Mesodermal cell (in vitro differentiated cells): ENCODE measurements around the gene SMARCAL1.

Experiments used
- H3K27ac ChIP-seq: 2 replicates; pipeline ENCODE4 v1.7.0; 2013; ENCODE audit warnings: mild to moderate bottlenecking, low read depth, low read length, moderate library complexity; ENCODE audit not compliant: severe bottlenecking
- H3K36me3 ChIP-seq: 2 replicates; pipeline ENCODE4 v1.7.1; 2013; ENCODE audit warnings: mild to moderate bottlenecking, low read length, moderate library complexity; ENCODE audit not compliant: control insufficient read depth, insufficient read depth
- H3K4me1 ChIP-seq: one replicate; pipeline ENCODE4 v1.7.1; 2013; ENCODE audit warnings: mild to moderate bottlenecking, low read length; ENCODE audit not compliant: insufficient read depth, control insufficient read depth, poor library complexity, severe bottlenecking
- H3K4me3 ChIP-seq: 2 replicates; pipeline ENCODE4 v1.7.0; 2013; ENCODE audit warnings: low read length, control low read depth, mild to moderate bottlenecking; ENCODE audit not compliant: insufficient read depth, poor library complexity, severe bottlenecking; ENCODE audit errors: extremely low read depth
- H3K9me3 ChIP-seq: 2 replicates; pipeline ENCODE4 v1.7.1; 2013; ENCODE audit warnings: mild to moderate bottlenecking, low read length, moderate library complexity; ENCODE audit not compliant: control insufficient read depth
- WGBS, 2 experiments: methylation state at CpG; one replicate each; pipeline ENCODE4 v1.1.5; 2013; ENCODE audit warnings: missing lambda C conversion rate in 2 of 2; ENCODE audit not compliant: insufficient coverage in 2 of 2; 5-methylcytosine and 5-hydroxymethylcytosine counted together

Gene SMARCAL1

GRCh38 chr2:216477283-216478035 lies 65.2 kb downstream of the SMARCAL1 start:
- Histone ChIP-seq H3K36me3 (peaks cover 61% of the 10 kb centered on the region), H3K4me3 (no peak overlapping the region), H3K9me3 (no peaks in the 10 kb centered on the region), H3K4me1 (peaks cover 24% of the 10 kb centered on the region), H3K27ac (peak overlapping the region; percentile 67)
- 0 to 100% methylated on average over 1 of the region's 2 CpGs for WGBS, 2 experiments

- Histone ChIP-seq H3K4me3 (no peak overlapping the region), H3K9me3 (no peaks in the 10 kb centered on the region), H3K4me1 (peaks cover 24% of the 10 kb centered on the region), H3K36me3 (peaks cover 68% of the 10 kb centered on the region), H3K27ac (peak overlapping the region; percentile 67)
- WGBS, 2 experiments: 68 to 77% methylated on average over 2 to 3 of the region's 3 CpGs
These were observed 65.9 kb downstream of the SMARCAL1 start for GRCh38 chr2:216478151-216478550.

GRCh38 chr2:216478791-216479190 lies 66.5 kb downstream of the SMARCAL1 start:
- H3K27ac ChIP-seq: peak overlapping the region; percentile 67
- H3K4me3 ChIP-seq: no peak overlapping the region
- H3K9me3 ChIP-seq: no peaks in the 10 kb centered on the region
- peaks cover 72% of the 10 kb centered on the region for H3K36me3 ChIP-seq
- H3K4me1 ChIP-seq: peaks cover 24% of the 10 kb centered on the region
- WGBS, 2 experiments: 73 to 100% methylated on average over 1 of the region's 1 CpG

GRCh38 chr2:216480221-216480620 lies 67.9 kb downstream of the SMARCAL1 start:
- no peak overlapping the region for H3K4me3 ChIP-seq
- H3K9me3 ChIP-seq: no peaks in the 10 kb centered on the region
- H3K4me1 ChIP-seq: peaks cover 24% of the 10 kb centered on the region
- H3K27ac ChIP-seq: no peak overlapping the region
- 100% methylated on average over 1 of the region's 3 CpGs for WGBS, 2 experiments
- H3K36me3 ChIP-seq: peaks cover 67% of the 10 kb centered on the region

GRCh38 chr2:216482640-216483039 lies 70.4 kb downstream of the SMARCAL1 start:
- peaks cover 48% of the 10 kb centered on the region for H3K36me3 ChIP-seq
- H3K4me1 ChIP-seq: peaks cover 15% of the 10 kb centered on the region
- 100% methylated on average over 1 of the region's 2 CpGs; no CpG with 5 or more reads in 1 of the 2 experiments for WGBS, 2 experiments
- no peak overlapping the region for H3K4me3 ChIP-seq
- no peak overlapping the region for H3K27ac ChIP-seq
- no peaks in the 10 kb centered on the region for H3K9me3 ChIP-seq

GRCh38 chr2:216485237-216485636 lies 73.0 kb downstream of the SMARCAL1 start:
- 90 to 97% methylated on average over 3 of the region's 3 CpGs for WGBS, 2 experiments
- Histone ChIP-seq H3K4me1 (peaks cover 8% of the 10 kb centered on the region), H3K4me3 (no peak overlapping the region), H3K27ac (no peak overlapping the region), H3K9me3 (no peaks in the 10 kb centered on the region), H3K36me3 (peaks cover 27% of the 10 kb centered on the region)

GRCh38 chr2:216485745-216486144 lies 73.5 kb downstream of the SMARCAL1 start:
- WGBS, 2 experiments: 85 to 88% methylated on average over 5 of the region's 5 CpGs
- H3K9me3 ChIP-seq: no peaks in the 10 kb centered on the region
- H3K4me3 ChIP-seq: no peak overlapping the region
- no peak overlapping the region for H3K27ac ChIP-seq
- H3K4me1 ChIP-seq: peaks cover 8% of the 10 kb centered on the region
- H3K36me3 ChIP-seq: peaks cover 22% of the 10 kb centered on the region

- Histone ChIP-seq H3K4me3 (no peak overlapping the region), H3K4me1 (peaks cover 8% of the 10 kb centered on the region), H3K9me3 (no peaks in the 10 kb centered on the region), H3K27ac (no peak overlapping the region), H3K36me3 (peaks cover 20% of the 10 kb centered on the region)
- 95 to 100% methylated on average over 5 to 6 of the region's 7 CpGs for WGBS, 2 experiments
These were observed 74.0 kb downstream of the SMARCAL1 start for GRCh38 chr2:216486271-216486670.

- Histone ChIP-seq H3K4me3 (no peak overlapping the region), H3K9me3 (no peaks in the 10 kb centered on the region), H3K36me3 (peaks cover 17% of the 10 kb centered on the region), H3K4me1 (peaks cover 8% of the 10 kb centered on the region), H3K27ac (no peak overlapping the region)
- 63 to 64% methylated on average over 3 of the region's 4 CpGs for WGBS, 2 experiments
These were observed 74.4 kb downstream of the SMARCAL1 start for GRCh38 chr2:216486708-216487107.

GRCh38 chr2:216490061-216490460 lies 77.8 kb downstream of the SMARCAL1 start:
- peaks cover 30% of the 10 kb centered on the region for H3K4me1 ChIP-seq
- H3K9me3 ChIP-seq: no peaks in the 10 kb centered on the region
- no peaks in the 10 kb centered on the region for H3K36me3 ChIP-seq
- H3K4me3 ChIP-seq: no peak overlapping the region
- no CpG with 5 or more reads among the region's 1 CpG for WGBS, 2 experiments
- H3K27ac ChIP-seq: no peak overlapping the region
